ENCODE data around the gene IGFBP3.

Gene IGFBP3

GRCh38 chr7:45891462-45892402, 29.3 kb downstream of the IGFBP3 start:
- in situ Hi-C loops (cut with MboI; ENCODE audit: low sequenced_read_pairs, unreplicated experiment) = no loop called here

DNA sequence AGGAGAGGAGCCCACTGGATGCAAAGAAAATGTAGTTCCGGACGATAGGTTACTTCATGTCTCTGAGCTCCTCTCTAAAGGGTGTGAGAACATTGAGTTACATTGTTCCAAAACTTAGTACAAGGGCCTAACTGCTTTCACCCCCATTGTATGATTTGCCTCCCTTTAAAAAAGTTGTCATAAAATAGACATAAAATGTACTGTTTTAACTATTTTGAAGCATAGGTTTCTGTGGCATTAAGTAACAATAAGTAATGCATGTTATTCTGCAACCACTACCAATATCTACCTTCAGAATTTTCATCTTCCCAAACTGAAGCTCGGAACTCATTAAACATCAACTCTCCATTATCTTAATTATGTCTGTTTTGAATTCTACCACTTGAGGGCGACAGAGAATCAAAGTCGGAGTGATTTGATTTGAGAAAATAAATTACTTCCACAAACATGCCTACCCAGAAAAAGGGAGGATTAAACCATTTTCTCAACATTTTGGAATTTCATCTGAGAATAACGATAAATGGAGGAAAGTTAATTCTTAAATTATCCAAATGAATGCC, 30.1 kb downstream of the IGFBP3 start:
- no peak for DNase-seq (ENCODE audit: low spot score)
- in situ Hi-C loops (cut with MboI; ENCODE audit: low sequenced_read_pairs, unreplicated experiment) = no loop called here
- TF ChIP-seq CTCF (IDR thresholded peaks at IDR 0.05; ENCODE audit: borderline replicate concordance, control extremely low read depth, extremely low read depth, insufficient read depth, missing control alignments) = peak; percentile 36

More at GRCh38 chr7:45891462-45892402, 29.3 kb downstream of the IGFBP3 start:
- DNase-seq (ENCODE audit: low spot score) = no peak
- no peak for TF ChIP-seq CTCF (IDR thresholded peaks at IDR 0.05; ENCODE audit: borderline replicate concordance, control extremely low read depth, extremely low read depth, insufficient read depth, missing control alignments)

GRCh38 chr7:45890125-45890901, 30.8 kb downstream of the IGFBP3 start:
- in situ Hi-C loops (cut with MboI; ENCODE audit: low sequenced_read_pairs, unreplicated experiment) = no loop called here
- no peak for TF ChIP-seq CTCF (IDR thresholded peaks at IDR 0.05; ENCODE audit: borderline replicate concordance, control extremely low read depth, extremely low read depth, insufficient read depth, missing control alignments)

DNA sequence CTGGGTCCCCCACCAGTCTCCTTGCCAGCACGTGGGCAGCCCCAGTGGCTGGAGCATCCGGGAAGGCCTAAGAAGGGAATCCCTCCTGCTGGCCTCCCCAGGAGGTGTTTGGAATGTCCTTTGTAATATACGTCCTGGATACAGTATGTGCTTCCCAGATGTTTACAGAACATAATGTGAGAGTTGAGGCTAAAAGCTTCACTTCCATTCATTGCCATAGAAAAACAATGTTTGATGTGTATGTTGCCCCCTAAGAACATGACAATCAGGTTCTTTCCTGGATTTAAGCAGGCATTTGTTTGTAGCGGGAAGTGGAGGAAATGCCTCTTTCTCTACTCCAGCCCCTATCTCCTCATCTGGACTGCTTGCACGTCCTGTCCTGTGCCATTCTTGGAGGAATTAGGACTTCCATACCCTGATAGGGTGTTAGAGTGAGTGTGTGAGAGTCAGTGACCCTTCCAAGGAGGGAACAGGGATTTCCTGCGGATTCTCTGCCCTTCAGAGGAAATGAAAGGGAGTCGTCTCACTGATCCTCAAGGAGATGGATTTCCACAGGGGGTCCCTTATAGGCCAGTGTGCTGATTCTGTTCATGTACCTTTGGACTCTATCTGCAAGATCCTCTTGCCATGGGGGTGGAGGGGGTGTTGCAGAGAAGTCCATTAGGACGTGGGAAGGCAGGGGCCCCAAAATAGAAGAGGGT, 31.6 kb downstream of the IGFBP3 start:
- TF ChIP-seq CTCF (IDR thresholded peaks at IDR 0.05; ENCODE audit: borderline replicate concordance, control extremely low read depth, extremely low read depth, insufficient read depth, missing control alignments) = no peak
- no peak for DNase-seq (ENCODE audit: low spot score)
- in situ Hi-C loops (cut with MboI; ENCODE audit: low sequenced_read_pairs, unreplicated experiment) = no loop called here

More at GRCh38 chr7:45890125-45890901, 30.8 kb downstream of the IGFBP3 start:
- no peak for DNase-seq (ENCODE audit: low spot score)

DNA sequence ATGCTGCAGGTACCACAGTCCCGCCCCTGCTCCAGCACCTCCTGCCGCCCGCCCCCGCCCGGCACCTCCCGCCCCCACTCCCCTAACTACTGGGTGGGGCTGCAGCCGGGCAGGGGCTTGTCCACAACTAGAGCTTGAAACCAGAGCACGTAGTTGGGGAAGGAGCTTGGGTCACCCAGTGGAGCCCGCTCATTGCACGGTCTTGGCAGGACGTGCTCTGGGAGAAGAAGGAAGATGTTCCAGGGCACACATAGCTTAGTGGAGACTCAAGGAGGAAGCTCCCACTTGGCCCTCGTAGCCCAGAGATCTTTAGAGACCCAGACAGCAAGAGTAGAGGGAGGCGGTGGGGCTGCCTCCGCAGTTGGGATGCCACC, 32.1 kb downstream of the IGFBP3 start:
- in situ Hi-C loops (cut with MboI; ENCODE audit: low sequenced_read_pairs, unreplicated experiment) = no loop called here
- DNase-seq (ENCODE audit: low spot score) = no peak
- no peak for TF ChIP-seq CTCF (IDR thresholded peaks at IDR 0.05; ENCODE audit: borderline replicate concordance, control extremely low read depth, extremely low read depth, insufficient read depth, missing control alignments)
